ENCODE measurements around the gene SOST. TPM values are rescaled to one million over a fixed set of nuclear protein-coding genes. Genes with fewer than 3 reads are reported as not detected.

Gene SOST
- total RNA-seq, 3 donors from 2014 or later, result not detected

GRCh38 chr17:43755389-43755875 is 3.2 kb downstream of the SOST start:
- ATAC-seq, result peak; percentile 43
- H3K4me1 ChIP-seq (ENCODE audit: low read depth), result peaks cover 3% of the 10 kb centered on the region
- no peak overlapping the region for H3K4me3 ChIP-seq
- H3K9me3 ChIP-seq, result no peaks in the 10 kb centered on the region
- TF ChIP-seq, protein P1, sequence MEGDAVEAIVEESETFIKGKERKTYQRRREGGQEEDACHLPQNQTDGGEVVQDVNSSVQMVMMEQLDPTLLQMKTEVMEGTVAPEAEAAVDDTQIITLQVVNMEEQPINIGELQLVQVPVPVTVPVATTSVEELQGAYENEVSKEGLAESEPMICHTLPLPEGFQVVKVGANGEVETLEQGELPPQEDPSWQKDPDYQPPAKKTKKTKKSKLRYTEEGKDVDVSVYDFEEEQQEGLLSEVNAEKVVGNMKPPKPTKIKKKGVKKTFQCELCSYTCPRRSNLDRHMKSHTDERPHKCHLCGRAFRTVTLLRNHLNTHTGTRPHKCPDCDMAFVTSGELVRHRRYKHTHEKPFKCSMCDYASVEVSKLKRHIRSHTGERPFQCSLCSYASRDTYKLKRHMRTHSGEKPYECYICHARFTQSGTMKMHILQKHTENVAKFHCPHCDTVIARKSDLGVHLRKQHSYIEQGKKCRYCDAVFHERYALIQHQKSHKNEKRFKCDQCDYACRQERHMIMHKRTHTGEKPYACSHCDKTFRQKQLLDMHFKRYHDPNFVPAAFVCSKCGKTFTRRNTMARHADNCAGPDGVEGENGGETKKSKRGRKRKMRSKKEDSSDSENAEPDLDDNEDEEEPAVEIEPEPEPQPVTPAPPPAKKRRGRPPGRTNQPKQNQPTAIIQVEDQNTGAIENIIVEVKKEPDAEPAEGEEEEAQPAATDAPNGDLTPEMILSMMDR (IDR thresholded peaks at IDR 0.05), result no peak
- H3K36me3 ChIP-seq (ENCODE audit: low read depth), result no peaks in the 10 kb centered on the region
- intact Hi-C loops (cut with DNase I, micrococcal nuclease), result loop anchor here in 1 of 2 donors (5.0 to 10.0 kb wide), 2 partner anchors 63 to 171 kb away; no protein-coding TSS in a partner anchor
- DNase-seq, result peak in 1 of 3 donors; percentile 53

GRCh38 chr17:43754947-43755346 is 3.6 kb downstream of the SOST start:
- intact Hi-C loops (cut with DNase I, micrococcal nuclease), result loop anchor here in 1 of 2 donors (5.0 to 10.0 kb wide), 2 partner anchors 63 to 170 kb away; no protein-coding TSS in a partner anchor
- DNase-seq (no peak), ATAC-seq (no peak)
- peaks cover 3% of the 10 kb centered on the region for H3K4me1 ChIP-seq (ENCODE audit: low read depth)
- no peaks in the 10 kb centered on the region for H3K36me3 ChIP-seq (ENCODE audit: low read depth)
- TF ChIP-seq, protein P1 (IDR thresholded peaks at IDR 0.05), result no peak
- H3K9me3 ChIP-seq, result no peaks in the 10 kb centered on the region
- no peak overlapping the region for H3K4me3 ChIP-seq

- peaks cover 3% of the 10 kb centered on the region for H3K4me1 ChIP-seq (ENCODE audit: low read depth)
- intact Hi-C loops (cut with DNase I, micrococcal nuclease), result loop anchor here in 1 of 2 donors (10.0 kb wide), 1 partner anchor 169 kb away; no protein-coding TSS in a partner anchor
- TF ChIP-seq, protein P1 (IDR thresholded peaks at IDR 0.05), result no peak
- H3K4me3 ChIP-seq, result no peak overlapping the region
- H3K36me3 ChIP-seq (ENCODE audit: low read depth), result no peaks in the 10 kb centered on the region
- ATAC-seq (no peak), DNase-seq (no peak)
- H3K9me3 ChIP-seq, result no peaks in the 10 kb centered on the region
Measured at GRCh38 chr17:43753493-43754129, 5.0 kb downstream of the SOST start.

GRCh38 chr17:43750153-43750552 is 8.4 kb downstream of the SOST start:
- no peak for DNase-seq
- ATAC-seq, result no peak
- Histone ChIP-seq H3K4me3 (no peak overlapping the region), H3K9me3 (no peaks in the 10 kb centered on the region), H3K36me3 (ENCODE audit: low read depth) (no peaks in the 10 kb centered on the region), H3K4me1 (ENCODE audit: low read depth) (peaks cover under 1% of the 10 kb centered on the region)
- TF ChIP-seq, protein P1 (IDR thresholded peaks at IDR 0.05), result no peak
- intact Hi-C loops (cut with DNase I, micrococcal nuclease), result loop anchor here in 1 of 2 donors (10.0 kb wide), 1 partner anchor 165 kb away; no protein-coding TSS in a partner anchor

DNA sequence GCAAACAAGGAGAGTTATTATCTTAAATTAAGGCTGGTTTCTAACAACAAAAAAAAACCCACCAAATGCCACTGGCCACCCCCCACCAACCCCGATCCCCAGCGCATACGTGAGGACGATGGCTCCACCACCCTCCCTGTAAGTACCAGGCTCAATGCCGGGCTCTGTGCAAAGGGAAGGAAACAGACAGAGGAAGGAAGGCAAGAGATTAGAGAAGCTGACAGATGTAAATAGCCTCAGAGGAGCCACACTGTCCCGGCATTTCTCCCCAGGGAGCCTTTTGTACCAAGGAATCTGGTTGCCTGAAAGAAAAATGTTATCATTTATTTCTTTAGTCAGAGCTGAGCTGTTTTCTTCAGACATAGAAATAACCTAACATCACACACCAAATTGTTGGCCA is 13.1 kb downstream of the SOST start:
- no peak overlapping the region for H3K4me3 ChIP-seq
- no peaks in the 10 kb centered on the region for H3K4me1 ChIP-seq (ENCODE audit: low read depth)
- ATAC-seq (no peak), DNase-seq (no peak)
- H3K36me3 ChIP-seq (ENCODE audit: low read depth), result no peaks in the 10 kb centered on the region
- H3K9me3 ChIP-seq, result no peaks in the 10 kb centered on the region
- intact Hi-C loops (cut with DNase I, micrococcal nuclease), result no loop called here
- TF ChIP-seq, protein P1 (IDR thresholded peaks at IDR 0.05), result no peak
